ENCODE data around the gene CIB4.

CIB4 gene

DNA sequence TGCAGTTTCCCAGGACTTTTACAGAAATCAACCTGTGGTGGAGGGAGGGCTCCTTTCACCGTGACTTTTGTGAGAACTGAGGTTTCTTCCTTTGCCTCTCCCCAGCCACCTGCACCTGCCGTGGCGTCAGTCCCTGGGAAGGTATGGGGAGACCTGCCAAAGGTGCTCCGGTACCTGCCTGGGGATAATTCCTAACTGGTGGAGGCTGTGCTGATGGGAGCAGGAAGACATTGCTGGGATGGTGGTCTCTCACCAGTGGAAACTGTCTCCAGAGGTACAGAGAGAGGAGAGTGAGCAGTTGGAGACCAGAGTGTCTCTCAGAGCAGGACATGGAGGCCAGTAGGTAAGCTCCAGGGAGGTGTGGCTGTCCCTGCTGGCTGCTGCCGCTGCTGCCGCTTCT is 52.6 kb downstream of the CIB4 start:
- no peak overlapping the region for H3K4me3 ChIP-seq (ENCODE audit: low read length)
- no peak for TF ChIP-seq ZNF274 (IDR thresholded peaks at IDR 0.05; ENCODE audit: low read depth, low read length)

- no peak for TF ChIP-seq ZNF274 (IDR thresholded peaks at IDR 0.05; ENCODE audit: low read depth, low read length)
- H3K4me3 ChIP-seq (ENCODE audit: low read length), result no peak overlapping the region
Measured at GRCh38 chr2:26587994-26588393, 53.2 kb downstream of the CIB4 start.

DNA sequence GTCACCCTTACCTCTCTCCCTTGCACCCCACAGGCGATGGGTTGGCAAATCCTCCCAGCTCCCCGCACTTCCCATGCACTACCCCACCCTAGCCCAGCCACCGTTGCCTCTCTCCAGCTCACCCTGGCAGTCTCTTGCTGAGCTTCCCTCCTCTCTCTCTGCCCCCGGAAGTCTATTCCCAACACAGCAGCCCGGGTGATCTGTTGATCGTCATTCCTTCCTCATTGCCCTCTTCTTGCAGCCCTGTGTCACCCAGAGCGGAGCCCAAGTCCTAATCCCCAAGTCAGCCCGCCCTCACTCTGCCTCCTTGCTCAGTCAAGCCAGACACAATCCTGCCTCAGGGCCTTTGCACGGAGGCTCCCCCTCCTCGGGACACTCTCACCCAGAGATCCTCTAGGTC is 55.2 kb downstream of the CIB4 start:
- TF ChIP-seq ZNF274 (IDR thresholded peaks at IDR 0.05; ENCODE audit: low read depth, low read length), result no peak
- no peak overlapping the region for H3K4me3 ChIP-seq (ENCODE audit: low read length)

GRCh38 chr2:26585100-26585499 is 56.1 kb downstream of the CIB4 start:
- TF ChIP-seq ZNF274 (IDR thresholded peaks at IDR 0.05; ENCODE audit: low read depth, low read length), result no peak
- no peak overlapping the region for H3K4me3 ChIP-seq (ENCODE audit: low read length)

- TF ChIP-seq ZNF274 (IDR thresholded peaks at IDR 0.05; ENCODE audit: low read depth, low read length), result no peak
- no peak overlapping the region for H3K4me3 ChIP-seq (ENCODE audit: low read length)
Measured at GRCh38 chr2:26584656-26585055, 56.5 kb downstream of the CIB4 start.

DNA sequence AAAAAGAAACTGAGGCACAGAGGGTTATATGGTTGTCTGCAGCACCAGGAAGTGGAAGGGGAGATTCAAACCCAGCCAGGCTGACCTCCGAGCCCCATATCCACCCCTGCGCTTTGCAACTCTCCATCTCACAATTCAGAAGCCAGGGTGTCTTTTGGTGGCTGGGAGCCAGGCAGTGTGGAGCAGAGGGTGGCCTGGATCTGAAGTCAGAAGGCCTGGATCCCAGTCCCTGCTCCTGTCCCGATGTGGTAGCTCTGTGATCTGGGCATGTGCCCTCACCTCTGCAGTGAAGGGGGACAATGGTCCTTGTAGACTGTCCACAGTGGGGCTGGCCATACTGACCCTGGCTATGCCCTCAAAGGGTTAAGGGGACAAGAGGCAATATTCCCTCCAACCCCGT is 57.0 kb downstream of the CIB4 start:
- TF ChIP-seq ZNF274 (IDR thresholded peaks at IDR 0.05; ENCODE audit: low read depth, low read length), result no peak
- no peak overlapping the region for H3K4me3 ChIP-seq (ENCODE audit: low read length)

GRCh38 chr2:26583381-26583911 is 57.7 kb downstream of the CIB4 start:
- no peak overlapping the region for H3K4me3 ChIP-seq (ENCODE audit: low read length)
- no peak for TF ChIP-seq ZNF274 (IDR thresholded peaks at IDR 0.05; ENCODE audit: low read depth, low read length)

DNA sequence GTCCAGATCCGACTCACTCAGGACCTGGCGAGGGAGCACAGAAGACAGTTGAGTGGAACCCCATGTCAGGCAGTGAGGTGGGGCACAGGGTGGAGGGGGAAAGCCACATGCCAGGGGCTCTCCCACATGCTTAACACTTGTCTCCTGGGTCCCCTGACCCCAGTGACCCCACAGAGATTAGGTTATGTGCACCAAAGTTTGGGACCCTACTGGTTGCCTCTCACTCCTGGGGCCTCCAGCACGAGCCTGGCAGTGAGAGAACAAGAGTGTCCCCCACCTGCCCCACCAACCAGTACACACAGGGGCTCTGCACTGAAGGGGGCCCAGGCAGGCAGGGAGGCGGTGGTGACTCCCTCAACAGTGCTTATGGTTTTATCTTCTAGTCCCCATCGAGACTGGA is 58.3 kb downstream of the CIB4 start:
- TF ChIP-seq ZNF274 (IDR thresholded peaks at IDR 0.05; ENCODE audit: low read depth, low read length), result no peak
- no peak overlapping the region for H3K4me3 ChIP-seq (ENCODE audit: low read length)

GRCh38 chr2:26581991-26582842 is 58.9 kb downstream of the CIB4 start:
- H3K4me3 ChIP-seq (ENCODE audit: low read length), result no peak overlapping the region
- TF ChIP-seq ZNF274 (IDR thresholded peaks at IDR 0.05; ENCODE audit: low read depth, low read length), result no peak

GRCh38 chr2:26581266-26581990 is 59.7 kb downstream of the CIB4 start:
- H3K4me3 ChIP-seq (ENCODE audit: low read length), result no peak overlapping the region
- TF ChIP-seq ZNF274 (IDR thresholded peaks at IDR 0.05; ENCODE audit: low read depth, low read length), result no peak

DNA sequence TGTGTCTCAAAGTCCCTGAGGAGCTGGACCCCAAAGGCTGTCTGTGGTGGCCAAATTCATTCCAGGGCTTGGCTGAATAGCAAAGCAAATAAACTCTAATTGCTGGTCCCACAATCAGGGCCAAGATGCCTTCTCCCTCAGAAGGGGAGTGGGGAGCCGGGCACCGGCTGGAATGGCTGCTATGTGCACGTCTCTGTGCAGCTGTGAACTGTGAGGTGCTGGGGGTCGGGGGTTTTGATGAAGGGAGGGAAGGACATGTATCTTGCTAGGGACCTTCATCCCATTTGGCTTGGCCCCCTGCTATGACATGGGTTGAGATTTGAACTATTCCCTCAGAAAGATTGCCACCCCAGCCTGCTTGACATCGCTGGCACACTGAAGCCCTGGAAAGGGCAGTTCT is 60.4 kb downstream of the CIB4 start:
- no peak for TF ChIP-seq ZNF274 (IDR thresholded peaks at IDR 0.05; ENCODE audit: low read depth, low read length)
- H3K4me3 ChIP-seq (ENCODE audit: low read length), result no peak overlapping the region

- H3K4me3 ChIP-seq (ENCODE audit: low read length), result no peak overlapping the region
- TF ChIP-seq ZNF274 (IDR thresholded peaks at IDR 0.05; ENCODE audit: low read depth, low read length), result no peak
Measured at GRCh38 chr2:26580151-26580550, 61.0 kb downstream of the CIB4 start.

DNA sequence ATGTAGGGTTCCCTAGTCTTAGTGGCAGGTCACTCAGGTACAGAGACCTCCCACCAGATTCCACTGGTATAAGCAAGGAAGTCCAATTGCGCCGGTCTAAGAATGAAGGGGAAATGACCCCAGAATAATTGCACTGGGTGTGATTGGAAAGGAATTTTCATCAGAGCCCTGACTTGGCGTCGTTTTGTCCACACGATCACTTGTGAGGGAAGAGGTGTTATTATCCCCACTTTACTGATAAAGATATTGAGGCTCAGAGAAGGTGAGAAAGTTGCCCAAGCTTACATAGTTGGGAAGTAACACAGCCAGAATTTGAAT is 61.5 kb downstream of the CIB4 start:
- no peak for TF ChIP-seq ZNF274 (IDR thresholded peaks at IDR 0.05; ENCODE audit: low read depth, low read length)
- H3K4me3 ChIP-seq (ENCODE audit: low read length), result no peak overlapping the region

GRCh38 chr2:26579025-26579722 is 62.0 kb downstream of the CIB4 start:
- H3K4me3 ChIP-seq (ENCODE audit: low read length), result no peak overlapping the region
- no peak for TF ChIP-seq ZNF274 (IDR thresholded peaks at IDR 0.05; ENCODE audit: low read depth, low read length)

DNA sequence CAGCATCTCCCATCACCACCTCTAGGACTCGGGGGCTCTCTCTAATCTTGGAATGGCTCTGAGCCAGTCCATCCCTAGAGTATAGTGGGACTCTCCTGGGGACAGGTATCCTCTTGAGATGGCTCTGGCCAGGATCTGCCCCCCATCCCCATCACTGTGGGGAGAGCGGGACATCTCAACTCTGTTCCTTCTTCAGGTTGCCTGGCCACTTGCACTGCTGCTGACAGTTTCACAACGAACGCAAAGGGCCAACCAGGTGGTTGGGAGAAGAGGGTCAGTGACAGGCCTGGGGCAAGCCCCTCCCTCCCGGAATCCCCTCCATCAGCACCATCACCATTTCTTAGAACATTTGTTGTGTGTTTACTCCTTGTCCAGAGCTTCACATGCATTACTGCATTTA is 62.6 kb downstream of the CIB4 start:
- no peak overlapping the region for H3K4me3 ChIP-seq (ENCODE audit: low read length)
- TF ChIP-seq ZNF274 (IDR thresholded peaks at IDR 0.05; ENCODE audit: low read depth, low read length), result no peak

All from GM08714 (cell line).